Lower leg skin (tissue), 3 donors: Measurements from ENCODE around the gene CNGA4.

Experiments used
- CTCF ChIP-seq, 3 donors: fragments of 450-650 bp; IDR thresholded peaks; one replicate each; pipeline ENCODE4 v1.5.1; 2016; ENCODE audit warnings: antibody characterized with exemption in 3 of 3, mild to moderate bottlenecking in 3 of 3, moderate library complexity in 2 of 3
- POLR2A ChIP-seq, 2 donors: fragments of 450-650 bp; IDR thresholded peaks; one replicate each; pipeline ENCODE4 v1.6.1; 2016 to 2017; ENCODE audit warnings: antibody characterized with exemption in 2 of 2, mild to moderate bottlenecking in 1 of 2, moderate library complexity in 1 of 2

- TF ChIP-seq CTCF (IDR thresholded peaks at IDR 0.05) (no peak), POLR2A (IDR thresholded peaks at IDR 0.05) (no peak)
Observed at GRCh38 chr11:6204706-6205105, 34.2 kb upstream of the CNGA4 start.
